Neural cell (in vitro differentiated cells): ENCODE data around the gene FXYD4.

Experiments used
- EP300 ChIP-seq: fragments of 450-650 bp; conservative IDR thresholded peaks from 2 replicates; pipeline ENCODE4 v1.6.1; 2014; ENCODE audit warnings: antibody characterized with exemption, mild to moderate bottlenecking, moderate library complexity; ENCODE audit not compliant: poor library complexity, severe bottlenecking
- EZH2 ChIP-seq: fragments of 200-600, 300-800 bp; shearing (Covaris generic), sonication (generic); IDR thresholded peaks from 2 replicates; pipeline ENCODE4 v1.6.1; 2014; ENCODE audit warnings: antibody characterized with exemption, low read length, borderline replicate concordance, mild to moderate bottlenecking; ENCODE audit not compliant: insufficient read depth, poor library complexity, severe bottlenecking
- MXI1 ChIP-seq: fragments of 450-650 bp; conservative IDR thresholded peaks from 2 replicates; pipeline ENCODE4 v1.6.1; 2014; ENCODE audit warnings: antibody characterized with exemption, mild to moderate bottlenecking; ENCODE audit not compliant: poor library complexity, severe bottlenecking
- TAF1 ChIP-seq: IDR thresholded peaks from 2 replicates; pipeline ENCODE4 v1.6.1; 2012; ENCODE audit warnings: low read depth
- TF ChIP-seq, protein P1 (sequence below): fragments of 450-650 bp; IDR thresholded peaks from 2 replicates; pipeline ENCODE4 v1.5.1; 2014; ENCODE audit warnings: antibody characterized with exemption, mild to moderate bottlenecking, moderate library complexity; ENCODE audit not compliant: poor library complexity, severe bottlenecking

- TF ChIP-seq TAF1, result no peak
- TF ChIP-seq, protein P1, sequence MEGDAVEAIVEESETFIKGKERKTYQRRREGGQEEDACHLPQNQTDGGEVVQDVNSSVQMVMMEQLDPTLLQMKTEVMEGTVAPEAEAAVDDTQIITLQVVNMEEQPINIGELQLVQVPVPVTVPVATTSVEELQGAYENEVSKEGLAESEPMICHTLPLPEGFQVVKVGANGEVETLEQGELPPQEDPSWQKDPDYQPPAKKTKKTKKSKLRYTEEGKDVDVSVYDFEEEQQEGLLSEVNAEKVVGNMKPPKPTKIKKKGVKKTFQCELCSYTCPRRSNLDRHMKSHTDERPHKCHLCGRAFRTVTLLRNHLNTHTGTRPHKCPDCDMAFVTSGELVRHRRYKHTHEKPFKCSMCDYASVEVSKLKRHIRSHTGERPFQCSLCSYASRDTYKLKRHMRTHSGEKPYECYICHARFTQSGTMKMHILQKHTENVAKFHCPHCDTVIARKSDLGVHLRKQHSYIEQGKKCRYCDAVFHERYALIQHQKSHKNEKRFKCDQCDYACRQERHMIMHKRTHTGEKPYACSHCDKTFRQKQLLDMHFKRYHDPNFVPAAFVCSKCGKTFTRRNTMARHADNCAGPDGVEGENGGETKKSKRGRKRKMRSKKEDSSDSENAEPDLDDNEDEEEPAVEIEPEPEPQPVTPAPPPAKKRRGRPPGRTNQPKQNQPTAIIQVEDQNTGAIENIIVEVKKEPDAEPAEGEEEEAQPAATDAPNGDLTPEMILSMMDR, result no peak
- TF ChIP-seq MXI1, result no peak
- no peak for TF ChIP-seq EZH2
- no peak for TF ChIP-seq EP300
Observed at GRCh38 chr10:43376828-43377423, 5.5 kb downstream of the FXYD4 start.
